Endothelial cell (in vitro differentiated cells): Measurements from ENCODE around the gene FABP1. TPM values are rescaled to one million over a fixed set of nuclear protein-coding genes. Genes with fewer than 3 reads are reported as not detected.

Experiments
- DNase-seq: peaks from one replicate; pipeline ENCODE4 v3.0.0; 2021; ENCODE audit warnings: low spot score
- H3K27ac Mint-ChIP-seq: one replicate; pipeline ENCODE4 v1.8.0; 2021; ENCODE audit warnings: mixed read lengths, inconsistent platforms; ENCODE audit not compliant: unreplicated experiment
- H3K27me3 Mint-ChIP-seq: one replicate; pipeline ENCODE4 v1.8.0; 2021; ENCODE audit warnings: mild to moderate bottlenecking, moderate library complexity, mixed read lengths, inconsistent platforms; ENCODE audit not compliant: unreplicated experiment
- H3K36me3 Mint-ChIP-seq: one replicate; pipeline ENCODE4 v1.8.0; 2021; ENCODE audit warnings: mild to moderate bottlenecking, low read depth, mixed read lengths, inconsistent platforms; ENCODE audit not compliant: unreplicated experiment
- H3K4me1 Mint-ChIP-seq: one replicate; pipeline ENCODE4 v1.8.0; 2021; ENCODE audit warnings: mild to moderate bottlenecking, mixed read lengths, inconsistent platforms; ENCODE audit not compliant: unreplicated experiment
- H3K4me3 Mint-ChIP-seq: one replicate; pipeline ENCODE4 v1.8.0; 2021; ENCODE audit warnings: mild to moderate bottlenecking, mixed read lengths, inconsistent platforms; ENCODE audit not compliant: unreplicated experiment
- H3K9me3 Mint-ChIP-seq: one replicate; pipeline ENCODE4 v1.8.0; 2021; ENCODE audit warnings: mixed read lengths, inconsistent platforms; ENCODE audit not compliant: unreplicated experiment
- total RNA-seq: library from RNA; stranded (reverse); fragmentation: NEBNext Ultra II Directional; extraction: Animal tissue kit (Norgen Biotek cat#: 25700); gene quantifications from one replicate; pipeline ENCODE4 v1.2.1, GENCODE V29; 2021; ENCODE audit not compliant: unreplicated experiment
- TF ChIP-seq, protein P1 (sequence below): fragments of 200-600 bp; sonication (generic); IDR thresholded peaks from one replicate; pipeline ENCODE4 v1.5.0; 2021; ENCODE audit warnings: antibody characterized with exemption; ENCODE audit not compliant: unreplicated experiment

FABP1 gene
- total RNA-seq, 1 donor from 2014 or later = not detected

- Mint-ChIP-seq H3K4me3 (no peak overlapping the region), H3K27me3 (peaks cover 18% of the 10 kb centered on the region), H3K36me3 (no peaks in the 10 kb centered on the region), H3K27ac (no peak overlapping the region), H3K9me3 (no peaks in the 10 kb centered on the region), H3K4me1 (no peaks in the 10 kb centered on the region)
- TF ChIP-seq, protein P1, sequence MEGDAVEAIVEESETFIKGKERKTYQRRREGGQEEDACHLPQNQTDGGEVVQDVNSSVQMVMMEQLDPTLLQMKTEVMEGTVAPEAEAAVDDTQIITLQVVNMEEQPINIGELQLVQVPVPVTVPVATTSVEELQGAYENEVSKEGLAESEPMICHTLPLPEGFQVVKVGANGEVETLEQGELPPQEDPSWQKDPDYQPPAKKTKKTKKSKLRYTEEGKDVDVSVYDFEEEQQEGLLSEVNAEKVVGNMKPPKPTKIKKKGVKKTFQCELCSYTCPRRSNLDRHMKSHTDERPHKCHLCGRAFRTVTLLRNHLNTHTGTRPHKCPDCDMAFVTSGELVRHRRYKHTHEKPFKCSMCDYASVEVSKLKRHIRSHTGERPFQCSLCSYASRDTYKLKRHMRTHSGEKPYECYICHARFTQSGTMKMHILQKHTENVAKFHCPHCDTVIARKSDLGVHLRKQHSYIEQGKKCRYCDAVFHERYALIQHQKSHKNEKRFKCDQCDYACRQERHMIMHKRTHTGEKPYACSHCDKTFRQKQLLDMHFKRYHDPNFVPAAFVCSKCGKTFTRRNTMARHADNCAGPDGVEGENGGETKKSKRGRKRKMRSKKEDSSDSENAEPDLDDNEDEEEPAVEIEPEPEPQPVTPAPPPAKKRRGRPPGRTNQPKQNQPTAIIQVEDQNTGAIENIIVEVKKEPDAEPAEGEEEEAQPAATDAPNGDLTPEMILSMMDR = no peak
- no peak for DNase-seq
Observed at GRCh38 chr2:88123164-88123974, 4.5 kb downstream of the FABP1 start.

- Mint-ChIP-seq H3K36me3 (no peaks in the 10 kb centered on the region), H3K4me3 (no peak overlapping the region), H3K27me3 (peaks cover 14% of the 10 kb centered on the region), H3K27ac (no peak overlapping the region), H3K9me3 (no peaks in the 10 kb centered on the region), H3K4me1 (no peaks in the 10 kb centered on the region)
- TF ChIP-seq, protein P1 = no peak
- no peak for DNase-seq
Observed at GRCh38 chr2:88122141-88122884, 5.5 kb downstream of the FABP1 start.

DNA sequence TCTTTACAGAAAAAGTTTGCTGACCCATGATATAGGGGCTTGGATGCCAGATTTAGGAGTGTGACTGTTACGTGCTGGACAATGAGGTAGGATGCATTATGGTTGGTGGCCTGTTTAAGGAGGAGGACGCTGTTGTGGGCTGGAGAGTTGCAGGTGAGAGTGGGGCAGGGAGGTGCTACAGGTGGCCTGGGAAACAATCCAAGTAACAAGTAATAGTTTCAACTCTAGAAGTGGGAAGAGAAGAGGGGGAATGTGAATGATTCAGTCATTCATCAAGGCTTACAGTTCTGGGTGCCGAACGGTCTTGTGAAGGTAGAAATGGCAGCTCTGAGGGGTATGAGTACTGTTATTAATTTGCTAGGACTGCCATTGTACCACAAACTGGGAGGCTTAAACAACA is 6.2 kb downstream of the FABP1 start:
- Mint-ChIP-seq H3K36me3 (no peaks in the 10 kb centered on the region), H3K4me3 (no peak overlapping the region), H3K9me3 (no peaks in the 10 kb centered on the region), H3K27me3 (peaks cover 14% of the 10 kb centered on the region), H3K27ac (no peak overlapping the region), H3K4me1 (no peaks in the 10 kb centered on the region)
- DNase-seq = no peak
- TF ChIP-seq, protein P1 = no peak

GRCh38 chr2:88117973-88118372 is 9.9 kb downstream of the FABP1 start:
- DNase-seq = no peak
- H3K9me3 Mint-ChIP-seq = no peaks in the 10 kb centered on the region
- H3K4me3 Mint-ChIP-seq = no peak overlapping the region
- H3K27ac Mint-ChIP-seq = no peak overlapping the region
- no peaks in the 10 kb centered on the region for H3K36me3 Mint-ChIP-seq
- TF ChIP-seq, protein P1 = no peak
- peaks cover 7% of the 10 kb centered on the region for H3K27me3 Mint-ChIP-seq
- no peaks in the 10 kb centered on the region for H3K4me1 Mint-ChIP-seq
